K562 (cell line): ENCODE results near the gene EPHB2. TPM values are rescaled to one million over a fixed set of nuclear protein-coding genes. Genes with fewer than 3 reads are reported as not detected.

ENCODE experiments used
- ATAC-seq: fragments of 200-7000 bp; cut with Tn5 transposase; 3 replicates; pipeline ENCODE4 v1.9.1; 2020; ENCODE audit warnings: moderate library complexity
- BruUV-seq: library from RNA; stranded (reverse); fragments of 400-500 nt; replicated peaks from 2 replicates; lab custom pipeline; 2021; lab: Mats Ljungman, UMichigan
- CTCF ChIA-PET: fragments of 300-600 bp; formaldehyde crosslinking; extraction: SDS; loops from one replicate; lab custom pipeline; 2021; ENCODE audit warnings: low intra/inter-chr PET ratio; lab: Yijun Ruan, JAX
- POLR2A ChIA-PET: fragments of 300-600, 350-650 bp; sonication (Branson Sonifier 250); formaldehyde crosslinking; extraction: SDS; loops from one replicate; lab custom pipeline; 2021; ENCODE audit warnings: antibody characterized with exemption, inconsistent platforms; lab: Yijun Ruan, JAX
- DNase-seq, 4 experiments: peaks; one replicate each; pipeline versions ENCODE4 v3.0.0 to v3.0.0-alpha.2; 2011 to 2018; ENCODE audit warnings: low spot score in 3 of 4, mixed read lengths in 3 of 4; ENCODE audit errors: extremely low read depth in 1 of 4
- FAIRE-seq: peaks from 2 replicates; lab custom pipeline; 2011; peaks lifted over from hg19 to GRCh38; lab: Jason Lieb, UNC
- H2AFZ ChIP-seq: 2 replicates; pipeline ENCODE4 v1.6.0; 2011; ENCODE audit warnings: low read depth, low read length, control low read depth, inconsistent platforms
- H3K27ac ChIP-seq: fragments of 200-600 bp; 3 replicates; pipeline ENCODE4 v1.8.0; 2011; ENCODE audit warnings: low read depth, mild to moderate bottlenecking, control low read depth, inconsistent platforms, low read length, moderate library complexity, mixed read lengths; ENCODE audit errors: extremely low read depth
- H3K27me3 ChIP-seq, 2 experiments: fragments of 300-600 bp in 1 of 2; 2 replicates in 1 of 2; 3 replicates in 1 of 2; pipeline versions ENCODE4 v1.6.0 to v1.8.0; 2011; ENCODE audit warnings: inconsistent platforms in 2 of 2, low read length in 2 of 2, mild to moderate bottlenecking in 1 of 2, mixed read lengths in 1 of 2, moderate library complexity in 1 of 2; ENCODE audit not compliant: control insufficient read depth in 2 of 2, insufficient read depth in 2 of 2
- H3K36me3 ChIP-seq: fragments of 300-600 bp; 3 replicates; pipeline ENCODE4 v1.8.0; 2011; ENCODE audit warnings: mild to moderate bottlenecking, low read length, inconsistent platforms; ENCODE audit not compliant: control insufficient read depth, insufficient read depth
- H3K4me1 ChIP-seq, 2 experiments: fragments of 200-600 bp in 1 of 2; replicated peaks in 1 of 2; 2 replicates in 1 of 2; 3 replicates in 1 of 2; pipeline versions ENCODE4 v1.5.1 to v1.8.0; 2011; ENCODE audit warnings: inconsistent platforms in 2 of 2, low read length in 2 of 2, mild to moderate bottlenecking in 1 of 2, mixed read lengths in 1 of 2, moderate library complexity in 1 of 2; ENCODE audit not compliant: control insufficient read depth in 2 of 2, insufficient read depth in 2 of 2
- H3K4me2 ChIP-seq: 2 replicates; pipeline ENCODE4 v1.6.1; 2011; ENCODE audit warnings: low read length, control low read depth, inconsistent platforms, mixed read lengths; ENCODE audit not compliant: insufficient read depth
- H3K4me3 ChIP-seq: fragments of 200-600 bp; sonication (generic), shearing (Covaris generic); 2 replicates; pipeline ENCODE4 v1.5.1; 2016; ENCODE audit warnings: control low read depth, inconsistent platforms
- H3K79me2 ChIP-seq: fragments of 200-600 bp; 3 replicates; pipeline ENCODE4 v1.8.0; 2011; ENCODE audit warnings: low read length, inconsistent platforms; ENCODE audit not compliant: control insufficient read depth, insufficient read depth
- H3K9ac ChIP-seq, 2 experiments: 2 replicates each; pipeline versions ENCODE4 v1.6.0 to v1.6.1; 2011; ENCODE audit warnings: low read depth in 2 of 2, low read length in 2 of 2, control low read depth in 1 of 2, inconsistent platforms in 1 of 2, mild to moderate bottlenecking in 1 of 2, mixed read lengths in 1 of 2; ENCODE audit not compliant: insufficient read depth in 1 of 2
- H3K9me1 ChIP-seq: one replicate; pipeline ENCODE4 v1.6.0; 2011; ENCODE audit warnings: inconsistent platforms, mild to moderate bottlenecking, low read length, moderate library complexity; ENCODE audit not compliant: control insufficient read depth, insufficient read depth
- H3K9me3 ChIP-seq: replicated peaks from 2 replicates; pipeline ENCODE4 v1.5.1; 2011; ENCODE audit warnings: low read depth, low read length, inconsistent platforms; ENCODE audit not compliant: control insufficient read depth, insufficient read depth
- H4K20me1 ChIP-seq: replicated peaks from 2 replicates; pipeline ENCODE4 v1.6.1; 2011; ENCODE audit warnings: low read length, inconsistent platforms, mixed read lengths; ENCODE audit not compliant: control insufficient read depth, insufficient read depth
- CEBPB ChIP-seq: fragments of 450-650 bp; IDR thresholded peaks from 2 replicates; pipeline ENCODE4 v1.6.1; 2016; ENCODE audit warnings: missing genetic modification characterization, missing compliant biosample characterization
- EGR1 ChIP-seq: fragments of 450-650 bp; conservative IDR thresholded peaks from 2 replicates; pipeline ENCODE4 v1.6.1; 2017; ENCODE audit warnings: mild to moderate bottlenecking
- JUN ChIP-seq, 2 experiments: sonication (generic) in 1 of 2; formaldehyde crosslinking in 1 of 2; IDR thresholded peaks; 2 replicates each; pipeline versions ENCODE4 v1.6.1 to v1.8.0; 2012 to 2022; ENCODE audit warnings: borderline replicate concordance in 2 of 2, mild to moderate bottlenecking in 2 of 2, improper control_type of control experiment in 1 of 2, low read depth in 1 of 2, low read length in 1 of 2, missing genetic modification reagents in 1 of 2
- MAFK ChIP-seq: IDR thresholded peaks from 2 replicates; pipeline ENCODE4 v1.6.1; 2011; ENCODE audit warnings: low read length, improper control_type of control experiment
- ZNF436 ChIP-seq: fragments of 250-450, 450-650 bp; sonication (Bioruptor Pico); formaldehyde crosslinking; IDR thresholded peaks from 2 replicates; pipeline ENCODE4 v1.7.0; 2020; ENCODE audit warnings: mild to moderate bottlenecking
- ZNF717 ChIP-seq: fragments of 250-450 bp; sonication (Bioruptor Pico); IDR thresholded peaks from 2 replicates; pipeline ENCODE4 v1.5.0; 2021
- ZNF785 ChIP-seq: fragments of 250-450 bp; sonication (Bioruptor Pico); IDR thresholded peaks from 2 replicates; pipeline ENCODE4 v1.4.0; 2020; ENCODE audit warnings: mild to moderate bottlenecking
- WGBS: fragments of 100-300 bp; shearing (Covaris generic); methylation state at CpG from one replicate; pipeline ENCODE4 v1.1.6; 2016; ENCODE audit warnings: low coverage, mixed read lengths; ENCODE audit not compliant: insufficient coverage; ENCODE audit errors: missing lambda C conversion rate; 5-methylcytosine and 5-hydroxymethylcytosine counted together
- in situ Hi-C: fragments of 300-500 bp; cut with MboI; formaldehyde crosslinking; loops from 4 replicates; pipeline ENCODE4 v1.15.0; 2018; ENCODE audit warnings: inconsistent platforms, mixed read lengths
- intact Hi-C: fragments of 100-400 bp; cut with micrococcal nuclease; formaldehyde crosslinking; loops from 2 replicates; pipeline ENCODE4 v1.14.2; 2022
- polyA plus RNA-seq, 8 experiments: library from polyadenylated mRNA; depleted of rRNA in 4 of 8; stranded (reverse) in 5 of 8; unstranded in 3 of 8; fragments of >200 nt; fragmentation: Nextera tagmentation in 2 of 8; fragmentation: Illumina TruSeq in 1 of 8; extraction: Ambion mirVana in 2 of 8; extraction: Trizol in 1 of 8; gene quantifications; 2 replicates each; pipeline versions ENCODE4 v1.2.1 to v1.2.3, GENCODE V29; 2011 to 2014; ENCODE audit warnings: inconsistent platforms in 1 of 8, missing spikeins in 1 of 8
- total RNA-seq, 7 experiments: library from RNA; depleted of rRNA in 6 of 7; stranded (reverse); fragments of >200 nt in 6 of 7; fragmentation: Illumina TruSeq in 2 of 7; extraction: Trizol in 2 of 7; gene quantifications; 2 replicates each; pipeline versions ENCODE4 v1.2.1 to v1.2.3, GENCODE V29; 2011 to 2021; ENCODE audit warnings: low replicate concordance in 1 of 7
- TF ChIP-seq, protein P1 (sequence below): fragments of 450-650 bp; formaldehyde crosslinking; IDR thresholded peaks from 2 replicates; pipeline ENCODE4 v1.4.0; 2022; ENCODE audit warnings: missing genetic modification characterization
- TF ChIP-seq, protein P2 (sequence below): sonication (generic); formaldehyde crosslinking; IDR thresholded peaks from 2 replicates; pipeline ENCODE4 v1.8.1; 2022; ENCODE audit warnings: missing genetic modification reagents
- TF ChIP-seq, protein P3 (sequence below): fragments of 450-650 bp; IDR thresholded peaks from 2 replicates; pipeline ENCODE4 v1.6.1; 2016; ENCODE audit warnings: mild to moderate bottlenecking

EPHB2 gene
- total and polyA plus RNA-seq, 9 of the 15 experiments (the other 6 are each of a cell fraction or from before 2014, with no cell fraction given): not detected

DNA sequence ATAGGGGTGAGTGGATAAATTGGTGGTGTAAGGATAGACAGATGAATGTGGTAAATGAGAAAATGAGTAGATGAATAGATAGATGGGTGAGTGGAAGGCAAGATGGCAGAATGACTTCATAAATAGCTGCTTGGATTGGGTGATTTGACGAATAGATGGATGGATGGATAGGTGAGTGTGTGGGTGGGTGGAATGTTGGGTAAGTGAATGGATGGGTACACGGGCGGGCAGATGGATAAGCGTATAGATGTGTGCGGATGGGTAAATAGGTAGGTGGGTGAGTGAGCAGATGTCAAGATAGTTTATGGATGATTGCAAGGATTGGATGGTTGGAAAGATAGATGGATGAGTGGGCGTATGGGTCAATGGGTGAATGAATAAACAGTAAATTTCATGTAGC lies 59.3 kb downstream of the EPHB2 start:
- no peaks in the 10 kb centered on the region for H3K4me1 ChIP-seq
- H4K20me1 ChIP-seq: peaks cover 18% of the 10 kb centered on the region
- no peak overlapping the region for H3K9ac ChIP-seq
- no TSS peak for BruUV-seq
- intact Hi-C loops: no loop called here
- H3K27me3 ChIP-seq: peaks cover 26 to 53% of the 10 kb centered on the region in 2 experiments; a peak in 4 of 5 replicates
- H3K9me3 ChIP-seq: no peaks in the 10 kb centered on the region
- H3K36me3 ChIP-seq: no peaks in the 10 kb centered on the region
- DNase-seq: no peak
- FAIRE-seq: no peak
- in situ Hi-C loops: no loop called here
- no peak overlapping the region for H3K4me2 ChIP-seq
- no peaks in the 10 kb centered on the region for H3K9me1 ChIP-seq
- H3K79me2 ChIP-seq: no peaks in the 10 kb centered on the region
- POLR2A ChIA-PET: interaction anchor here (0.6 to 0.8 kb wide), 2 partner anchors 66 to 78 kb away, joined by 3 read pairs; no protein-coding TSS in a partner anchor
- 3% methylated on average over 6 of the region's 6 CpGs for WGBS
- H3K27ac ChIP-seq: no peak overlapping the region
- TF ChIP-seq ZNF785 (no peak), EGR1 (peak; percentile 67)
- TF ChIP-seq, protein P1, sequence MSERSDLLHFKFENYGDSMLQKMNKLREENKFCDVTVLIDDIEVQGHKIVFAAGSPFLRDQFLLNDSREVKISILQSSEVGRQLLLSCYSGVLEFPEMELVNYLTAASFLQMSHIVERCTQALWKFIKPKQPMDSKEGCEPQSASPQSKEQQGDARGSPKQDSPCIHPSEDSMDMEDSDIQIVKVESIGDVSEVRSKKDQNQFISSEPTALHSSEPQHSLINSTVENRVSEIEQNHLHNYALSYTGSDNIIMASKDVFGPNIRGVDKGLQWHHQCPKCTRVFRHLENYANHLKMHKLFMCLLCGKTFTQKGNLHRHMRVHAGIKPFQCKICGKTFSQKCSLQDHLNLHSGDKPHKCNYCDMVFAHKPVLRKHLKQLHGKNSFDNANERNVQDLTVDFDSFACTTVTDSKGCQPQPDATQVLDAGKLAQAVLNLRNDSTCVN (CRISPR knock-in tag): 0 out of 2 replicates have a peak, but pooled peaks have one; percentile 57
- H3K4me3 ChIP-seq: no peak overlapping the region
- H2AFZ ChIP-seq: no peak overlapping the region
- CTCF ChIA-PET: no interaction called here
- no peak for ATAC-seq

DNA sequence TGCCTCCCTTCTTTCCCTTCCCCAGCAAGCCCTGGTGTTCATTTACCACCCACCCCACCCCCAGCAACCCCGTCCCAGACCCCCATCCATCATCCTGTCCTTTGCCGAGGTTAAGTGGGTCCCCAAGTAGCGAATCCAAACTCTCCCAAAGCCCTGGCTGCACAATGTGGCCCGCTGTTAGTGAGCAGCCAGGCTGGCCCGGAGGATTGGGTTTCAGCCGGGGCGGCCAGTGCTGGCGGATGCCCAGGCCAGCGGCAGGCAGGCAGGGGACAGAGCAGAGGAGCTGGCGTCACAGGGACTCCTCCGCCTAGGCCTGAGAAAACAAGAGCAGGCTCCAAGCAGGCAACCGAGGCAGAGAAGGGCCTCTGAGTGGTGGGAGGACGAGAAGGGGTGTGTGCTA lies 61.4 kb downstream of the EPHB2 start:
- no peak overlapping the region for H3K4me3 ChIP-seq
- H3K4me2 ChIP-seq: no peak overlapping the region
- intact Hi-C loops (no loop called here), in situ Hi-C loops (no loop called here)
- DNase-seq: no peak
- H3K9me1 ChIP-seq: no peaks in the 10 kb centered on the region
- H3K27ac ChIP-seq: no peak overlapping the region
- no peak overlapping the region for H3K9ac ChIP-seq
- no peak for ATAC-seq
- no peak for FAIRE-seq
- H3K9me3 ChIP-seq: no peaks in the 10 kb centered on the region
- 1% methylated on average over 12 of the region's 13 CpGs for WGBS
- no peaks in the 10 kb centered on the region for H3K4me1 ChIP-seq
- H3K36me3 ChIP-seq: no peaks in the 10 kb centered on the region
- peaks cover 20% of the 10 kb centered on the region for H4K20me1 ChIP-seq
- peaks cover 32 to 53% of the 10 kb centered on the region in 2 experiments; a peak in 4 of 5 replicates for H3K27me3 ChIP-seq
- no peaks in the 10 kb centered on the region for H3K79me2 ChIP-seq
- H2AFZ ChIP-seq: no peak overlapping the region
- POLR2A ChIA-PET: interaction anchor here (0.6 to 1.1 kb wide), 3 partner anchors 14 to 204 kb away, joined by 3 to 6 read pairs (median 3); no protein-coding TSS in a partner anchor
- CTCF ChIA-PET: no interaction called here
- no TSS peak for BruUV-seq
- TF ChIP-seq, protein P2, sequence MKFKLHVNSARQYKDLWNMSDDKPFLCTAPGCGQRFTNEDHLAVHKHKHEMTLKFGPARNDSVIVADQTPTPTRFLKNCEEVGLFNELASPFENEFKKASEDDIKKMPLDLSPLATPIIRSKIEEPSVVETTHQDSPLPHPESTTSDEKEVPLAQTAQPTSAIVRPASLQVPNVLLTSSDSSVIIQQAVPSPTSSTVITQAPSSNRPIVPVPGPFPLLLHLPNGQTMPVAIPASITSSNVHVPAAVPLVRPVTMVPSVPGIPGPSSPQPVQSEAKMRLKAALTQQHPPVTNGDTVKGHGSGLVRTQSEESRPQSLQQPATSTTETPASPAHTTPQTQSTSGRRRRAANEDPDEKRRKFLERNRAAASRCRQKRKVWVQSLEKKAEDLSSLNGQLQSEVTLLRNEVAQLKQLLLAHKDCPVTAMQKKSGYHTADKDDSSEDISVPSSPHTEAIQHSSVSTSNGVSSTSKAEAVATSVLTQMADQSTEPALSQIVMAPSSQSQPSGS (CRISPR knock-in tag): no peak
- TF ChIP-seq MAFK (no peak), ZNF436 (CRISPR knock-in tag) (no peak), JUN (IDR thresholded peaks at IDR 0.05; ENCODE audit: borderline replicate concordance, low read depth, low read length) (no peak), JUN (CRISPR knock-in tag; IDR thresholded peaks at IDR 0.05; ENCODE audit: borderline replicate concordance) (no peak), CEBPB (tag) (no peak), ZNF717 (no peak)
- TF ChIP-seq, protein P3, sequence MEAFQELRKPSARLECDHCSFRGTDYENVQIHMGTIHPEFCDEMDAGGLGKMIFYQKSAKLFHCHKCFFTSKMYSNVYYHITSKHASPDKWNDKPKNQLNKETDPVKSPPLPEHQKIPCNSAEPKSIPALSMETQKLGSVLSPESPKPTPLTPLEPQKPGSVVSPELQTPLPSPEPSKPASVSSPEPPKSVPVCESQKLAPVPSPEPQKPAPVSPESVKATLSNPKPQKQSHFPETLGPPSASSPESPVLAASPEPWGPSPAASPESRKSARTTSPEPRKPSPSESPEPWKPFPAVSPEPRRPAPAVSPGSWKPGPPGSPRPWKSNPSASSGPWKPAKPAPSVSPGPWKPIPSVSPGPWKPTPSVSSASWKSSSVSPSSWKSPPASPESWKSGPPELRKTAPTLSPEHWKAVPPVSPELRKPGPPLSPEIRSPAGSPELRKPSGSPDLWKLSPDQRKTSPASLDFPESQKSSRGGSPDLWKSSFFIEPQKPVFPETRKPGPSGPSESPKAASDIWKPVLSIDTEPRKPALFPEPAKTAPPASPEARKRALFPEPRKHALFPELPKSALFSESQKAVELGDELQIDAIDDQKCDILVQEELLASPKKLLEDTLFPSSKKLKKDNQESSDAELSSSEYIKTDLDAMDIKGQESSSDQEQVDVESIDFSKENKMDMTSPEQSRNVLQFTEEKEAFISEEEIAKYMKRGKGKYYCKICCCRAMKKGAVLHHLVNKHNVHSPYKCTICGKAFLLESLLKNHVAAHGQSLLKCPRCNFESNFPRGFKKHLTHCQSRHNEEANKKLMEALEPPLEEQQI: no peak
